ENCODE measurements around the gene FOS. TPM values are rescaled to one million over a fixed set of nuclear protein-coding genes. Genes with fewer than 3 reads are reported as not detected.

Gene FOS
- total RNA-seq, 1 donor from 2014 or later, result 598 TPM

- peak overlapping the region; percentile 7 for H3K4me3 Mint-ChIP-seq (ENCODE audit: unreplicated experiment)
- TF ChIP-seq CTCF (IDR thresholded peaks at IDR 0.05), result peak; percentile 25
- no peak overlapping the region for H3K27ac Mint-ChIP-seq (ENCODE audit: unreplicated experiment)
- peaks cover 22% of the 10 kb centered on the region for H3K36me3 Mint-ChIP-seq (ENCODE audit: unreplicated experiment)
- peaks cover 23% of the 10 kb centered on the region for H3K4me1 Mint-ChIP-seq (ENCODE audit: unreplicated experiment)
- DNase-seq (ENCODE audit: extremely low spot score, unreplicated experiment), result no peak
- H3K9me3 Mint-ChIP-seq (ENCODE audit: unreplicated experiment), result no peaks in the 10 kb centered on the region
- peaks cover 18% of the 10 kb centered on the region for H3K27me3 Mint-ChIP-seq (ENCODE audit: unreplicated experiment)
Measured at GRCh38 chr14:75283162-75283832, 4.7 kb downstream of the FOS start.

- DNase-seq (ENCODE audit: extremely low spot score, unreplicated experiment), result no peak
- Mint-ChIP-seq H3K36me3 (ENCODE audit: unreplicated experiment) (peaks cover 22% of the 10 kb centered on the region), H3K27ac (ENCODE audit: unreplicated experiment) (no peak overlapping the region), H3K27me3 (ENCODE audit: unreplicated experiment) (peaks cover 21% of the 10 kb centered on the region), H3K4me3 (ENCODE audit: unreplicated experiment) (no peak overlapping the region), H3K4me1 (ENCODE audit: unreplicated experiment) (peaks cover 23% of the 10 kb centered on the region), H3K9me3 (ENCODE audit: unreplicated experiment) (no peaks in the 10 kb centered on the region)
- no peak for TF ChIP-seq CTCF (IDR thresholded peaks at IDR 0.05)
Measured at GRCh38 chr14:75283833-75284563, 5.4 kb downstream of the FOS start.

GRCh38 chr14:75285331-75285730 is 6.7 kb downstream of the FOS start:
- Mint-ChIP-seq H3K9me3 (ENCODE audit: unreplicated experiment) (no peaks in the 10 kb centered on the region), H3K4me1 (ENCODE audit: unreplicated experiment) (peaks cover 15% of the 10 kb centered on the region), H3K36me3 (ENCODE audit: unreplicated experiment) (peaks cover 17% of the 10 kb centered on the region), H3K4me3 (ENCODE audit: unreplicated experiment) (no peak overlapping the region), H3K27me3 (ENCODE audit: unreplicated experiment) (peaks cover 34% of the 10 kb centered on the region), H3K27ac (ENCODE audit: unreplicated experiment) (no peak overlapping the region)
- DNase-seq (ENCODE audit: extremely low spot score, unreplicated experiment), result no peak
- TF ChIP-seq CTCF (IDR thresholded peaks at IDR 0.05), result no peak

GRCh38 chr14:75286313-75286712 is 7.7 kb downstream of the FOS start:
- TF ChIP-seq CTCF (IDR thresholded peaks at IDR 0.05), result no peak
- Mint-ChIP-seq H3K4me1 (ENCODE audit: unreplicated experiment) (peaks cover 7% of the 10 kb centered on the region), H3K9me3 (ENCODE audit: unreplicated experiment) (no peaks in the 10 kb centered on the region), H3K27ac (ENCODE audit: unreplicated experiment) (no peak overlapping the region), H3K27me3 (ENCODE audit: unreplicated experiment) (peaks cover 40% of the 10 kb centered on the region), H3K4me3 (ENCODE audit: unreplicated experiment) (no peak overlapping the region), H3K36me3 (ENCODE audit: unreplicated experiment) (peaks cover 7% of the 10 kb centered on the region)
- DNase-seq (ENCODE audit: extremely low spot score, unreplicated experiment), result no peak

- Mint-ChIP-seq H3K4me3 (ENCODE audit: unreplicated experiment) (no peak overlapping the region), H3K27me3 (ENCODE audit: unreplicated experiment) (peaks cover 40% of the 10 kb centered on the region), H3K36me3 (ENCODE audit: unreplicated experiment) (no peaks in the 10 kb centered on the region), H3K27ac (ENCODE audit: unreplicated experiment) (no peak overlapping the region), H3K4me1 (ENCODE audit: unreplicated experiment) (peaks cover 12% of the 10 kb centered on the region), H3K9me3 (ENCODE audit: unreplicated experiment) (no peaks in the 10 kb centered on the region)
- no peak for DNase-seq (ENCODE audit: extremely low spot score, unreplicated experiment)
- no peak for TF ChIP-seq CTCF (IDR thresholded peaks at IDR 0.05)
Measured at GRCh38 chr14:75289840-75290388, 11.3 kb downstream of the FOS start.
